ENCODE measurements around the gene LRRTM1.

DNA sequence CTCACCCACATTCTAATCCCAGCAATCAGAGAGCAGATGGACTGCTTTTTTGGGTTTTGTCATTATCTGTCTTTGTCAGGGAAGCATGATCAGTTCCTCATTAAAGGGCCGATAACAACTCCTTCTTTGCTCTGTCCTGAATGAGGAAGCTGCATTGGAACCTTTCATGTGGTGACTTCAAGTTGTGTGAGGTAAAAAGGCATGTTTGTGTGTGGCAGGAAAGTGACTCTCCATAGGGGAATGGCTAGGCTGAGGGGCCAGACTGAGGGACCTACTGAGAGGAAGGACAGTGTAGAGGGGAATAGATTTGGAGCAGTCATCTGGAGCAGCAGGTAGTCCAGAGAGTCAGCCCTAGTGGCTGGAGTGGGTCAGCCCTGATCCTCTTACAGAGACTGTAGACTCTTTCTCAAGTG is 23.6 kb upstream of the LRRTM1 start:
- no peak for TF ChIP-seq POLR2A (IDR thresholded peaks at IDR 0.05; ENCODE audit: low read depth, low read length)
- TF ChIP-seq TAF1 (IDR thresholded peaks at IDR 0.05; ENCODE audit: low read depth, low read length) = no peak
- no peak for TF ChIP-seq PAX5 (IDR thresholded peaks at IDR 0.05; ENCODE audit: insufficient read depth, low read length, severe bottlenecking)
- no peak for TF ChIP-seq POLR2AphosphoS5 (IDR thresholded peaks at IDR 0.05; ENCODE audit: low read depth, low read length)
- TF ChIP-seq SPI1 (IDR thresholded peaks at IDR 0.05; ENCODE audit: low read depth, low read length) = no peak; the same call in 1 of the 2 replicates

Measured in GM12891 (cell line).